Measurements from ENCODE around the gene CFAP210. TPM values are rescaled to one million over a fixed set of nuclear protein-coding genes. Genes with fewer than 3 reads are reported as not detected.
"Not testable (repeated sequence)": the region's sequence is repeated elsewhere in the genome, so short reads cannot be mapped to it uniquely, and the experiment has no call there.

Gene CFAP210
- total RNA-seq, 1 donor = not detected

- TF ChIP-seq CTCF (IDR thresholded peaks at IDR 0.05; ENCODE audit: insufficient read depth, low read depth, low read length) = no peak
- H3K4me3 ChIP-seq (ENCODE audit: low read depth, low read length) = no peak overlapping the region
- DNase-seq (ENCODE audit: low read depth) = no peak
Observed at GRCh38 chr2:169640104-169640503, 54.1 kb downstream of the CFAP210 start.

GRCh38 chr2:169637620-169638019, 56.6 kb downstream of the CFAP210 start:
- peak; percentile 88 for DNase-seq (ENCODE audit: low read depth)
- no peak overlapping the region for H3K4me3 ChIP-seq (ENCODE audit: low read depth, low read length)
- TF ChIP-seq CTCF (IDR thresholded peaks at IDR 0.05; ENCODE audit: insufficient read depth, low read depth, low read length) = no peak

- no peak overlapping the region for H3K4me3 ChIP-seq (ENCODE audit: low read depth, low read length)
- DNase-seq (ENCODE audit: low read depth) = no peak
- TF ChIP-seq CTCF (IDR thresholded peaks at IDR 0.05; ENCODE audit: insufficient read depth, low read depth, low read length) = no peak
Observed at GRCh38 chr2:169636440-169637097, 57.6 kb downstream of the CFAP210 start.

GRCh38 chr2:169625781-169626180, 68.4 kb downstream of the CFAP210 start:
- no peak overlapping the region for H3K4me3 ChIP-seq (ENCODE audit: low read depth, low read length)
- no peak for DNase-seq (ENCODE audit: low read depth)
- TF ChIP-seq CTCF (IDR thresholded peaks at IDR 0.05; ENCODE audit: insufficient read depth, low read depth, low read length) = no peak

- TF ChIP-seq CTCF (IDR thresholded peaks at IDR 0.05; ENCODE audit: insufficient read depth, low read depth, low read length) = no peak
- no peak overlapping the region for H3K4me3 ChIP-seq (ENCODE audit: low read depth, low read length)
- no peak for DNase-seq (ENCODE audit: low read depth)
Observed at GRCh38 chr2:169623235-169623634, 71.0 kb downstream of the CFAP210 start.

- H3K4me3 ChIP-seq (ENCODE audit: low read depth, low read length) = no peak overlapping the region
- no peak for TF ChIP-seq CTCF (IDR thresholded peaks at IDR 0.05; ENCODE audit: insufficient read depth, low read depth, low read length)
- no peak for DNase-seq (ENCODE audit: low read depth)
Observed at GRCh38 chr2:169620509-169620908, 73.7 kb downstream of the CFAP210 start.

- peak; percentile 45 for DNase-seq (ENCODE audit: low read depth)
- TF ChIP-seq CTCF (IDR thresholded peaks at IDR 0.05; ENCODE audit: insufficient read depth, low read depth, low read length) = no peak
- H3K4me3 ChIP-seq (ENCODE audit: low read depth, low read length) = no peak overlapping the region
Observed at GRCh38 chr2:169619946-169620345, 74.3 kb downstream of the CFAP210 start.

GRCh38 chr2:169615982-169616381, 78.2 kb downstream of the CFAP210 start:
- H3K4me3 ChIP-seq (ENCODE audit: low read depth, low read length); DNase-seq (ENCODE audit: low read depth): not testable (repeated sequence)

Data from fibroblast of villous mesenchyme (primary cell).